WTC11 (cell line): ENCODE data around the gene MFGE8. TPM values are rescaled to one million over a fixed set of nuclear protein-coding genes. Genes with fewer than 3 reads are reported as not detected.

Source experiments
- ATAC-seq: fragments of 200-7000 bp; cut with Tn5 transposase; 2 replicates; pipeline ENCODE4 v1.10.0; 2021; ENCODE audit warnings: mild to moderate bottlenecking, moderate library complexity
- CTCF ChIA-PET: fragments of 300-600 bp; sonication (Branson Sonifier 250); formaldehyde crosslinking; loops from one replicate; lab custom pipeline; 2021; ENCODE audit warnings: antibody characterized with exemption; lab: Charles Lee
- POLR2A ChIA-PET: fragments of 350-600 bp; sonication (Branson Sonifier 250); formaldehyde crosslinking; loops from one replicate; lab custom pipeline; 2021; ENCODE audit warnings: antibody characterized with exemption; lab: Charles Lee
- DNase-seq: peaks from one replicate; pipeline ENCODE4 v3.0.0; 2021; ENCODE audit warnings: low spot score
- H3K27ac Mint-ChIP-seq: 2 replicates; pipeline ENCODE4 v1.8.0; 2021; ENCODE audit warnings: mixed read lengths
- H3K27me3 Mint-ChIP-seq: 2 replicates; pipeline ENCODE4 v1.8.0; 2021; ENCODE audit warnings: low read depth, mild to moderate bottlenecking, moderate library complexity, mixed read lengths
- H3K36me3 Mint-ChIP-seq: 2 replicates; pipeline ENCODE4 v1.8.0; 2021; ENCODE audit warnings: mixed read lengths
- H3K4me1 Mint-ChIP-seq: 2 replicates; pipeline ENCODE4 v1.8.0; 2022; ENCODE audit warnings: mixed read lengths
- H3K4me3 Mint-ChIP-seq: 2 replicates; pipeline ENCODE4 v1.8.0; 2021; ENCODE audit warnings: mild to moderate bottlenecking, moderate library complexity, mixed read lengths
- H3K9me3 Mint-ChIP-seq: 2 replicates; pipeline ENCODE4 v1.8.0; 2021; ENCODE audit warnings: mixed read lengths
- AFF4 ChIP-seq: sonication (generic); formaldehyde crosslinking; IDR thresholded peaks from 2 replicates; pipeline ENCODE4 v1.8.1; 2023; ENCODE audit warnings: mild to moderate bottlenecking, missing genetic modification reagents, borderline replicate concordance
- CBFB ChIP-seq: sonication (generic); formaldehyde crosslinking; IDR thresholded peaks from 2 replicates; pipeline ENCODE4 v1.8.1; 2022; ENCODE audit warnings: mild to moderate bottlenecking, low read depth, missing genetic modification reagents
- ELF4 ChIP-seq: sonication (generic); formaldehyde crosslinking; IDR thresholded peaks from 2 replicates; pipeline ENCODE4 v1.8.1; 2022; ENCODE audit warnings: low read depth, mild to moderate bottlenecking, moderate library complexity, missing genetic modification reagents
- FOXP4 ChIP-seq: sonication (generic); formaldehyde crosslinking; IDR thresholded peaks from 2 replicates; pipeline ENCODE4 v1.8.0; 2022; ENCODE audit warnings: mild to moderate bottlenecking, missing genetic modification reagents
- GRHL2 ChIP-seq: fragments of 250-450 bp; sonication (Bioruptor Pico); IDR thresholded peaks from 2 replicates; pipeline ENCODE4 v1.8.0; 2022; ENCODE audit warnings: mild to moderate bottlenecking, moderate library complexity; ENCODE audit not compliant: insufficient replicate concordance, severe bottlenecking
- IRF2 ChIP-seq: sonication (generic); formaldehyde crosslinking; IDR thresholded peaks from 2 replicates; pipeline ENCODE4 v1.8.0; 2022; ENCODE audit warnings: low read depth, missing genetic modification reagents, borderline replicate concordance
- JAZF1 ChIP-seq: fragments of 250-450 bp; sonication (Bioruptor Pico); IDR thresholded peaks from 2 replicates; pipeline ENCODE4 v1.9.0; 2021; ENCODE audit warnings: moderate library complexity, mild to moderate bottlenecking, inconsistent platforms
- NFYB ChIP-seq: sonication (generic); formaldehyde crosslinking; conservative IDR thresholded peaks from 2 replicates; pipeline ENCODE4 v1.8.0; 2022; ENCODE audit warnings: low read depth, missing genetic modification reagents
- NR3C1 ChIP-seq: sonication (generic); formaldehyde crosslinking; conservative IDR thresholded peaks from 2 replicates; pipeline ENCODE4 v1.8.1; 2023; ENCODE audit warnings: low read depth, mild to moderate bottlenecking, missing genetic modification reagents
- SMAD4 ChIP-seq: sonication (generic); formaldehyde crosslinking; IDR thresholded peaks from 2 replicates; pipeline ENCODE4 v1.8.0; 2022; ENCODE audit warnings: mild to moderate bottlenecking, missing genetic modification reagents
- TCF7 ChIP-seq: sonication (generic); formaldehyde crosslinking; IDR thresholded peaks from 2 replicates; pipeline ENCODE4 v1.8.0; 2022; ENCODE audit warnings: mild to moderate bottlenecking, low read depth, missing genetic modification reagents, moderate library complexity
- TEAD1 ChIP-seq: sonication (generic); formaldehyde crosslinking; IDR thresholded peaks from 2 replicates; pipeline ENCODE4 v1.8.0; 2022; ENCODE audit warnings: mild to moderate bottlenecking, missing genetic modification reagents
- TEAD4 ChIP-seq: sonication (generic); formaldehyde crosslinking; IDR thresholded peaks from 2 replicates; pipeline ENCODE4 v1.8.0; 2022; ENCODE audit warnings: mild to moderate bottlenecking, missing genetic modification reagents
- ZBTB21 ChIP-seq: sonication (generic); formaldehyde crosslinking; IDR thresholded peaks from 2 replicates; pipeline ENCODE4 v1.8.1; 2023; ENCODE audit warnings: mild to moderate bottlenecking, missing genetic modification reagents, borderline replicate concordance
- ZNF263 ChIP-seq: sonication (generic); formaldehyde crosslinking; IDR thresholded peaks from 2 replicates; pipeline ENCODE4 v1.8.1; 2022; ENCODE audit warnings: low read depth, mild to moderate bottlenecking, moderate library complexity, missing genetic modification reagents
- ZNF532 ChIP-seq: fragments of 250-450 bp; sonication (Bioruptor Pico); IDR thresholded peaks from 2 replicates; pipeline ENCODE4 v1.9.0; 2021; ENCODE audit warnings: mild to moderate bottlenecking, borderline replicate concordance
- ZNF671 ChIP-seq: fragments of 250-450 bp; sonication (Bioruptor Pico); IDR thresholded peaks from 2 replicates; pipeline ENCODE4 v1.8.0; 2021; ENCODE audit warnings: mild to moderate bottlenecking
- total RNA-seq: library from RNA; stranded (reverse); gene quantifications from 3 replicates; pipeline ENCODE4 v1.2.3, GENCODE V29; 2021
- TF ChIP-seq, protein P1 (sequence below): sonication (generic); formaldehyde crosslinking; IDR thresholded peaks from 2 replicates; pipeline ENCODE4 v1.8.0; 2023; ENCODE audit warnings: missing genetic modification reagents

The MFGE8 gene
- total RNA-seq, 1 experiment from 2014 or later = 719 TPM

DNA sequence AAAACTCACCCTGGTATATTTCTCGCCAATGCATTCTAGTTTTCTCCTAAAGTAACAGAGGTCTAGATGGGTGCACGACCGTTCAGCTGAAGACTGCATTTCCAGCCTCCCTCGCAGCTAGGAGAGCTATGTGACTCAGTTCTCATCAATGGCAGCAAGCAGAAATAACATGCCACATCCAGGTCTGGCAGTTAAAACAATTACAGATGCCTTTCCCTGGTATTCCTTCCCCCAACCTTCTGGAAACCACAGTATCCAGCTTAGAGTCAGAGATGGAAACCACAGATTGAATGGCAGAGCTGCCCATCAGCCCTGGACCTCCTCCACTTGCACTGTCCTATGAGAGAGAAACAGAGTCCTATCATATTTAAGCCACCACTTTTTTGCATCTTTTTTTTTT is 22.7 kb downstream of the MFGE8 start:
- H3K27ac Mint-ChIP-seq = no peak overlapping the region
- no peak overlapping the region for H3K4me3 Mint-ChIP-seq
- no peaks in the 10 kb centered on the region for H3K9me3 Mint-ChIP-seq
- no peaks in the 10 kb centered on the region for H3K36me3 Mint-ChIP-seq
- DNase-seq (no peak), ATAC-seq (no peak)
- POLR2A ChIA-PET = no interaction called here
- H3K4me1 Mint-ChIP-seq = peaks cover 5% of the 10 kb centered on the region
- CTCF ChIA-PET = no interaction called here
- no peak for TF ChIP-seq SMAD4 (CRISPR knock-in tag)
- no peak for TF ChIP-seq FOXP4 (CRISPR knock-in tag)
- TF ChIP-seq AFF4 (CRISPR knock-in tag) = no peak
- no peak for TF ChIP-seq ELF4 (CRISPR knock-in tag)
- TF ChIP-seq, protein P1, sequence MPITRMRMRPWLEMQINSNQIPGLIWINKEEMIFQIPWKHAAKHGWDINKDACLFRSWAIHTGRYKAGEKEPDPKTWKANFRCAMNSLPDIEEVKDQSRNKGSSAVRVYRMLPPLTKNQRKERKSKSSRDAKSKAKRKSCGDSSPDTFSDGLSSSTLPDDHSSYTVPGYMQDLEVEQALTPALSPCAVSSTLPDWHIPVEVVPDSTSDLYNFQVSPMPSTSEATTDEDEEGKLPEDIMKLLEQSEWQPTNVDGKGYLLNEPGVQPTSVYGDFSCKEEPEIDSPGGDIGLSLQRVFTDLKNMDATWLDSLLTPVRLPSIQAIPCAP = no peak
- no peak for TF ChIP-seq CBFB (CRISPR knock-in tag)
- no peak for TF ChIP-seq ZBTB21 (CRISPR knock-in tag)
- TF ChIP-seq JAZF1 (CRISPR knock-in tag) = no peak
- no peak for TF ChIP-seq ZNF671
- no peak for TF ChIP-seq TEAD1 (CRISPR knock-in tag)
- TF ChIP-seq TEAD4 (CRISPR knock-in tag) = no peak
- TF ChIP-seq GRHL2 (CRISPR knock-in tag) = no peak
- TF ChIP-seq NFYB (CRISPR knock-in tag) = no peak
- no peak for TF ChIP-seq NR3C1
- no peak for TF ChIP-seq IRF2 (CRISPR knock-in tag)
- TF ChIP-seq TCF7 (CRISPR knock-in tag) = no peak
- no peak for TF ChIP-seq ZNF532 (CRISPR knock-in tag)
- TF ChIP-seq ZNF263 = no peak
- 0 out of 2 replicates have a peak, but pooled peaks cover 2% of the 10 kb centered on the region for H3K27me3 Mint-ChIP-seq
